PFSK-1 (cell line): ENCODE results near the gene PRIM1.

Source experiments
- FOXP2 ChIP-seq: optimal IDR thresholded peaks from 2 replicates; pipeline ENCODE3; 2011; ENCODE audit warnings: borderline replicate concordance, control low read depth, inconsistent platforms; ENCODE audit not compliant: insufficient read depth; ENCODE audit errors: extremely low read length, extremely low read depth
- POLR2AphosphoS5 ChIP-seq: IDR thresholded peaks from 2 replicates; pipeline ENCODE4 v1.6.1; 2012; ENCODE audit warnings: low read depth, mild to moderate bottlenecking, control low read depth, low read length, moderate library complexity
- SIN3A ChIP-seq: IDR thresholded peaks from 2 replicates; pipeline ENCODE4 v1.6.1; 2012; ENCODE audit warnings: mild to moderate bottlenecking, low read length, moderate library complexity, borderline replicate concordance; ENCODE audit not compliant: insufficient read depth
- TAF1 ChIP-seq: IDR thresholded peaks from 2 replicates; pipeline ENCODE4 v1.6.1; 2012; ENCODE audit warnings: low read length, control low read depth, borderline replicate concordance; ENCODE audit not compliant: insufficient read depth
- TF ChIP-seq, protein P1 (sequence below), 2 experiments: IDR thresholded peaks; 2 replicates each; pipeline versions ENCODE4 v1.6.1 to v1.8.0; 2011 to 2012; ENCODE audit warnings: low read depth in 2 of 2, low read length in 2 of 2, control low read depth in 1 of 2, inconsistent platforms in 1 of 2, mild to moderate bottlenecking in 1 of 2, moderate library complexity in 1 of 2; ENCODE audit not compliant: insufficient read depth in 1 of 2

Gene PRIM1

DNA sequence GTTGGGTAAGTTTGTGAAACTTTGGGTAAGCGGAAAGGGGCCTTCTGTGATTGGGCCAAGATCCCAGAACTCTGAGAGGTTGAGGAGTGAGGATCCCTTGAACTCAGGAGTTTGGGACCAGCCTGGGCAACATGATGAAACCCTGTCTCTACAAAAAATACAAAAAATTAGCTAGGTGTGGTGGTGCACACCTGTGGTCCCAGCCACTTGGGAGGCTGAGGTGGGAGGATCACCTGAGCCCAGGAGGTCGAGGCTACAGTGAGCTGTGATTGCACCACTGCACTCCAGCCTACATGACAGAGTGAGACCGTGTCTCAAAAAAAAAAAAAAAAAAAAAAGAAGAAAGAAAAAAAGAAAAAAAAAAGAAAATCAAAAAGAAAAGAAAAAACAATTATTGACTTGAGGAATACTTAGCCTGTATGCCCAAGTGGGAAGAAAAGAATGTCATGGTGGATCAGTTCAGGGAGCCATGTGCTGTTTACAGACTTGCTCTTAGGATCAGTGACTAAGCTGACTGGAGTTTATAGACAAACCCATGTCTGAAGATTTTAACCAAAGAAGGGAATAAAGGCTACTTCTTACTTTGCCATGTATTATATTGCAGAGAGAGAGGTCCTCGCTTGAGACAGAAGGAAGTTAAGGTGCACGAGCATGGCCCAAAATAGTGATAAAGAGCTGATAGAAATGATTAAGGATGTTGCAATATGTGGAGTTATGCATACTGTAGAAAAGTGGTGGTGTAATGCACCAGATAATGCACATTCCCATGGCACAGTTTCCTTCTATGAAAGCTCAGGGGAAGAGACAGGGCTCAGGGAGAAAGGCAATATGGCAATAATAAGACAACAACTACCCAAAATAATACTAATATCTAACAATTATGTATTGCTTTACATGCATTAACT, 11.9 kb upstream of the PRIM1 start:
- TF ChIP-seq SIN3A (no peak), TAF1 (no peak), FOXP2 (no peak), POLR2AphosphoS5 (no peak)
- TF ChIP-seq, protein P1, sequence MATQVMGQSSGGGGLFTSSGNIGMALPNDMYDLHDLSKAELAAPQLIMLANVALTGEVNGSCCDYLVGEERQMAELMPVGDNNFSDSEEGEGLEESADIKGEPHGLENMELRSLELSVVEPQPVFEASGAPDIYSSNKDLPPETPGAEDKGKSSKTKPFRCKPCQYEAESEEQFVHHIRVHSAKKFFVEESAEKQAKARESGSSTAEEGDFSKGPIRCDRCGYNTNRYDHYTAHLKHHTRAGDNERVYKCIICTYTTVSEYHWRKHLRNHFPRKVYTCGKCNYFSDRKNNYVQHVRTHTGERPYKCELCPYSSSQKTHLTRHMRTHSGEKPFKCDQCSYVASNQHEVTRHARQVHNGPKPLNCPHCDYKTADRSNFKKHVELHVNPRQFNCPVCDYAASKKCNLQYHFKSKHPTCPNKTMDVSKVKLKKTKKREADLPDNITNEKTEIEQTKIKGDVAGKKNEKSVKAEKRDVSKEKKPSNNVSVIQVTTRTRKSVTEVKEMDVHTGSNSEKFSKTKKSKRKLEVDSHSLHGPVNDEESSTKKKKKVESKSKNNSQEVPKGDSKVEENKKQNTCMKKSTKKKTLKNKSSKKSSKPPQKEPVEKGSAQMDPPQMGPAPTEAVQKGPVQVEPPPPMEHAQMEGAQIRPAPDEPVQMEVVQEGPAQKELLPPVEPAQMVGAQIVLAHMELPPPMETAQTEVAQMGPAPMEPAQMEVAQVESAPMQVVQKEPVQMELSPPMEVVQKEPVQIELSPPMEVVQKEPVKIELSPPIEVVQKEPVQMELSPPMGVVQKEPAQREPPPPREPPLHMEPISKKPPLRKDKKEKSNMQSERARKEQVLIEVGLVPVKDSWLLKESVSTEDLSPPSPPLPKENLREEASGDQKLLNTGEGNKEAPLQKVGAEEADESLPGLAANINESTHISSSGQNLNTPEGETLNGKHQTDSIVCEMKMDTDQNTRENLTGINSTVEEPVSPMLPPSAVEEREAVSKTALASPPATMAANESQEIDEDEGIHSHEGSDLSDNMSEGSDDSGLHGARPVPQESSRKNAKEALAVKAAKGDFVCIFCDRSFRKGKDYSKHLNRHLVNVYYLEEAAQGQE (IDR thresholded peaks at IDR 0.05; ENCODE audit: insufficient read depth in 1 of 2, low read depth in 2 of 2, low read length in 2 of 2), result no peak

DNA sequence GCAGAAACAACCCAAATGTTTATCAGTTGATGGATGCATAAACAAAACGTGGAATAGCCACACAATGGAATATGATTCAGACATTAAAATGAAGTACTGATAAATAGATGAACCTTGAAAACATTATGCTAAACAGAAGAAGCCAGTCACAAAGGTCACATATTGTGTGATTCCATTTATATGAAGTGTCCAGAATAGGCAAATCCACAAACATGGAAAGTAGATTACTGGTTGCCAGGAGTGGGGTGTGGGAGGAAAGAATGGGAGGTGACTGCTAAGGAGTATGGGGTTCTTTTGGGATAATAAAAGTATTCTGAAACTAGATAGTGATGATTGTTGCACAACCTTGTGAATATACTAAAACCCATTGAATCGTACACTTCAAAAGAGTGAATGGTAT, 9.7 kb upstream of the PRIM1 start:
- TF ChIP-seq SIN3A (no peak), FOXP2 (no peak)
- TF ChIP-seq, protein P1 (IDR thresholded peaks at IDR 0.05; ENCODE audit: insufficient read depth in 1 of 2, low read depth in 2 of 2, low read length in 2 of 2), result no peak

DNA sequence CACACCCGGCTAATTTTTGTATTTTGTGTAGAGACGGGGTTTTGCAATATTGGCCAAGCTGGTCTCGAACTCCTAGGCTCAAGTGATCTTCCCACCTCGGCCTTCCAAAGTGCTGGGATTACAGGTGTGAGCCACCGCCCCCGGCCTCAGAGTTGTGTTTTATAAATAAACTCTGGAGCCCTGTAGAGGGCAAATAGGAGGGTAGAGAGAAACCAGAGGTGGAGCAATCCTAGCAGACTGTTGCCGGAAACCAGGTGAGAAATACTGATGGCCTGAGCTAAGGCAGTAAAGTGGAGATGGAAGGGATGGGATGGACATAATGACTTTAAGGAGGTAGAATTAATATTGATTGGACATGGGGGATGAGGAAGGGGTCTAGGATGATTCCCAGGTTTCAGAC, 8.3 kb upstream of the PRIM1 start:
- TF ChIP-seq, protein P1 (IDR thresholded peaks at IDR 0.05; ENCODE audit: insufficient read depth in 1 of 2, low read depth in 2 of 2, low read length in 2 of 2), result no peak
- TF ChIP-seq SIN3A (no peak), POLR2AphosphoS5 (no peak), FOXP2 (no peak), TAF1 (no peak)

DNA sequence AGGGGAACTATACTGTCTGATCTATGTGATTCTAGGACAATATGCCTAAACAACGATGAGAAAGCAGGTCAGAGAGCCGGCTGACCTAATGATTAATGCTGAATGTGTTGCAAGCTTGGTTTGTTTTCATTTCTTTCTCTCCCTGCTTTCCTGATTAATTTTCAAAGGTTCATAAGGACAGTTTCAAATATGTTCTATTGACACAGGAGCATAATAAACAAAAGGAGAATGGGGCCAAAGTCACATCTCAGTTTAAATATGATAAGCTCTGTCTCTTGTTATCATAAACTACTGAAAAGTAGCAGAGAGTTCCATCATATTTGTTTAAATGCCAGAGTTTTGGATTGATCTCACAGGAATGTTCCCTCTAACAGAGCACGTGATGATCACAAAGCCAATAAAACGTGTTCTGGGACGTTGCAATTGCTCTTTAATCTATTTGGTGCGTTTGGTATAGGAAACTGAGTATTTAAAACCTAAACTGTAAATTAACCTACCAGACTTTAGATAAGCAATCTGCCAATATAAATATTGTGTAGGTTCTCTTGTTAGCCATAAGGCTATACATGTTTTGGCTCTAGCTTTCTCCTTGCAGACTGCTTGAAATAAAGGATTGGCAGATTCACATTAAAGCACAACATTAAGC, 7.3 kb upstream of the PRIM1 start:
- TF ChIP-seq TAF1, result no peak
- no peak for TF ChIP-seq SIN3A
- TF ChIP-seq POLR2AphosphoS5, result no peak
- no peak for TF ChIP-seq FOXP2
- TF ChIP-seq, protein P1 (IDR thresholded peaks at IDR 0.05; ENCODE audit: insufficient read depth in 1 of 2, low read depth in 2 of 2, low read length in 2 of 2), result no peak
